GM18505 (cell line): Measurements from ENCODE around the gene STYXL1.

Source experiments
- ATAC-seq: cut with Tn5 transposase; IDR thresholded peaks from one replicate; pipeline ENCODE4 v1.9.1; 2021; ENCODE audit not compliant: unreplicated experiment
- POLR2A ChIP-seq: IDR thresholded peaks from 4 replicates; pipeline ENCODE4 v1.6.1; 2011; ENCODE audit warnings: borderline replicate concordance; ENCODE audit not compliant: insufficient read depth, insufficient read length; ENCODE audit errors: extremely low read depth

The STYXL1 gene

GRCh38 chr7:76074306-76074971 lies 26.6 kb upstream of the STYXL1 start:
- no peak for TF ChIP-seq POLR2A
- ATAC-seq: no peak

DNA sequence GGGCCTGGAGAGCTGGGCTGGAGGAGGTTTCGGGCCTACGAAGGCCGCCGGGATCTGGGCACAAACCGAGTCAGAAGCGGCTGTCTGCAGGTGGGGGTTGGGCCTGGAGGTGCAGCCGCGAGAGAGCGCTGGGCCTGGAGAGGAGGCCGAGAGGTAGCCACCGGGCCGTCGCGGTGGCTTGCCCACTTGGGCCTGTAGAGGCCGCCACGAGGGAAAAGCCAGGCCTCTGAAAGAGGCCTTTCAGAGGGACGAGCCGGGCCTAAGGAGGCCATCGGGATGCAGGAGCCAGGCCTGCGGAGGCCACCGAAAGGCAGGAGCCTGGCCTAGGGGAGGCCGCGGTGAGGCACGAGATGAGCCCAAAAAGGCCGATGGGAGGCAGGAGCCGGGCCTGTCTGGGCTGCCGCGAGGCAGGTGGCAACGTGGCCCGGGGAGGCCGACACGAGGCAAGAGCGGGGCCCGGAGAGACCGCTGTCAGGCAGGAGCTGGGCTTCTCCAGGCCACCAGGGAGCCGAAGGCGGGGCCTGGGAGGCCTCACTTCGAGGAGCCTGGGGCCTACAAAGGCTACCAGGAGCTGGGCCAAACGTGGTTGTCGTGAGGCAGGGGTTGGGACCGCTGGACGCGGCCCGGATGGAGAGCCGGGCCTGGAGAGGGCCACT lies 25.7 kb upstream of the STYXL1 start:
- no peak for ATAC-seq
- no peak for TF ChIP-seq POLR2A

GRCh38 chr7:76072243-76073148 lies 24.7 kb upstream of the STYXL1 start:
- no peak for TF ChIP-seq POLR2A
- no peak for ATAC-seq

- ATAC-seq: no peak
- TF ChIP-seq POLR2A: no peak
These were observed 23.8 kb upstream of the STYXL1 start for GRCh38 chr7:76071316-76072242.

GRCh38 chr7:76069238-76069638 lies 21.4 kb upstream of the STYXL1 start:
- ATAC-seq: no peak
- no peak for TF ChIP-seq POLR2A

DNA sequence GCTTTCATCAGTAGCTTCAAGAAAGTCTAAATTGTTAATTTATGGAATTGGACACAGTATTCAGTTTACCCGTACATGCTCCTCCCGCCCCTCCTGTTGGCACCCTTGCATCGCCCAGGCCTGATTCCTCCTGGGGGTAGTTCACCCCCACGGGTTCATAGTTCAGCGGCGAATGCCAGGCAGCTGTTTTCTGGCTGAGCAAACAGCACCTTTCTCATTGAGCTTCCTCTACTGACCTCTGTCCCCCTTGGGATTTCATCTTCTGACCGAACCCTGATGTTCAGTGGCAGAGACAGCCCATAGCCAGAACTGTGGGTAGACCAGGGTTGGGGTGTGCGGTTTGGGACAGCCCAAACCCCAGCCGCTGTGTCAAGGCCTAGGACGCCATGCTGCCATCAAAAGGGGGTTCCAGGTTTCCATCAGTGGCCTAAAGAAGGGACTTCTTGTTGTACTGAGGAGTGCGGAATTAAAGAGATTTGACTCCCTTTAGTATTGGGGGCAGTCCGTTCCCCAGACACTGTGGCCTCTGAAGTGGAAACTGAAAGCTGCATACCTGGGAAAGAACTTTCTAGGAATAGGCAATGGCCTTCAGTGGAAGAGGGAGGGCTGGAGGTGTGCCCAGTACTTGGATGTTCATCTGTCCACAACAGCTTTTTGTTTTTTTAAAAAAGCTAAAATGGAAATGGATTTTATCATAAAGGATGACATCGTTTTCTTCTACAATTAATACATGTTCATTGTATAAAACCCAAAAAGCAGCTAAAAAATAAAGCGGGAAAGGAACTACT lies 19.1 kb upstream of the STYXL1 start:
- ATAC-seq: no peak
- no peak for TF ChIP-seq POLR2A

GRCh38 chr7:76065016-76065612 lies 17.3 kb upstream of the STYXL1 start:
- TF ChIP-seq POLR2A: no peak
- ATAC-seq: no peak

DNA sequence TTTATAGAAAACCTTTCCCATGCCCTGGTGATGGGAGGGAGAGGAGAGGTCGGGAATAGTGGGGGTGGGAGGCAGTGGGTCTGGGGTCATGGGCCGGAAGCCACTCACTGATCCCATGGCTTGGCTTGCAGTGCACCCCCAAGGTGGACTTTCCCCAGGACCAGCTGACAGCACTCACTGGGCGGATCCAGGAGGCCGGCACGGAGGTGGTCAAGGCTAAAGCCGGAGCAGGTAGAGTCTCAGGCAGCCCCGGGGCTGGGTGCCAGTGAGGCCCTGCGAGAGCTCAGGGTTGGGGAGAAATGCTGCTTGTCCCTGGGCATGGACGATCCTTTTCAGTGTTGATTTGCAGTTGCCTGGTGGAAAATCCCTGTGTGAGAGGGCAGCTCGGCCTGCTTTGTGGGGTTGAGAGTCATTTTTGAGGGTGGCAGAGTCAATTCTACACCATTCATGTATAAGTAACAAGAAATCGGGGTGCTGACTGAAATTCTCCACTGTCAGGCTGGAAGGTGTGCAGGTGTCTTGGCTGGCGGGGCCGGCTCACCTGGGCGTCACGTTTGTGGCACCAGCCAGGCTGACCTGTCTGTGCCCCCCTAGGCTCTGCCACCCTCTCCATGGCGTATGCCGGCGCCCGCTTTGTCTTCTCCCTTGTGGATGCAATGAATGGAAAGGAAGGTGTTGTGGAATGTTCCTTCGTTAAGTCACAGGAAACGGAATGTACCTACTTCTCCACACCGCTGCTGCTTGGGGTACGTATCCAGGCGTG lies 16.6 kb upstream of the STYXL1 start:
- no peak for ATAC-seq
- no peak for TF ChIP-seq POLR2A

DNA sequence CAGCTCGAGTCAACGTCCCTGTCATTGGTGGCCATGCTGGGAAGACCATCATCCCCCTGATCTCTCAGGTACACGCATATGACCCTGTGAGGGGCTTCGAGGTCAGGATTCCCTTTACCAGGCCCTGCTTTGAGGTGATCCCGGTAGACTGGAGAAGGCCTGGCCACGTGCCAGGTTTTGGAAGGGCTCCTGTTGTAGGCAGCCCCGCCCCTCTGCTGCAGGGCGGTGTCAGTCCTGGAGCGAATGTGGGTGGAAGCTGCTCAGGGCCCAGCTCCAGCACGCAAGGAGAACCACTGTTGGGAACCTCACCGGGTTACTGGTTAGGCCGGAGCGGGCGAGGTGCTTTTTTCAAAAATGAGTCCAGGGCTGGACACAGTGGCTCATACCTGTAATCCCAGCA lies 15.7 kb upstream of the STYXL1 start:
- no peak for ATAC-seq
- no peak for TF ChIP-seq POLR2A

DNA sequence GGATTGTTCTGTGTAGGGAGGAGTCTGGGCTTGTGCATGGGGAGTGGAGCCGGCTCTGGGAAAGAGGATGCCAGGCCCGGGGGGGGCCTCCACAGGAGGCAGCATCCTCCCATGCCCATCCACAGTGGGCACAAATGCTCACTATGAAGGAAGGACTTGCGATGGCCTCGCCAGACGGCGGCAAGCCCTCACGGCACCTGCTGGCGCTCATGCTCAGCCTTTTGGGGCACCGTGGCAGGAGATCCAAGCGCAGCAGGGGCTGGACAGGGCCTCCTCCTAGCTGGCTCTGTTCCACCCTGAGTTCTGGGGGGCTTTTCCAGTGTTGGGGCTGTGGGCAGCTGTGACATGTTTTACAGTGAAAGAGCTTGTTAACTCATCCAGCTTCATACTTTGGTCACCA lies 15.3 kb upstream of the STYXL1 start:
- TF ChIP-seq POLR2A: no peak
- no peak for ATAC-seq

GRCh38 chr7:76062254-76062653 lies 14.5 kb upstream of the STYXL1 start:
- no peak for TF ChIP-seq POLR2A
- no peak for ATAC-seq
